Colon (tissue), 2 donors: ENCODE measurements around the gene CERS6.

Experiments
- FAIRE-seq: peaks from 2 replicates; lab custom pipeline; 2012; peaks lifted over from hg19 to GRCh38; lab: Jason Lieb, UNC
- donor health status: control.
- donor health status: control.

CERS6 gene

DNA sequence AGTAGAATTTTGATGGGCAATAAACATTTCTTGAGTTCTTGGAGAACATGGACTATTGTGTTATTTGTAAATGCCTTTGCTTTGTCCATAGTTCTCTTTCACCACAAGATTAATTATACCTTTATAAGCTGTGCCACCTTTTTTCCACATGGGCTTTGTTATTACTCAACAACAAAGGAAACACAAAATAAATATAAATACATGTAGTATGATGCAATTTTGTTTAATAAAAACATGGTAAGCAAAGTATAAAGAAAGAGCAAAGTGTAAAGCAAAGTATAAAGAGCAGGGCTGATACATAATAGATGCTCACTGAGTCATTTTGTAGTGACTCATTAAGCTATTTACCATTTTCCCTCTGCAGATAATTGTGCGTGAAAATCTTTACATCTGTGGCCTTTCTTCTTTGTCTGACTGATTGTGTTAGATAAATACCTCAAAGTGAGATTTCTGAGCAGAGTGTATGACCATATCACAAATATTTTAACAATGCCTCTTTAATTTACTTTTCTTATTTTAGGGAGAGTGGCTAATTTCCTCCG, 80.9 kb downstream of the CERS6 start:
- no peak for FAIRE-seq

DNA sequence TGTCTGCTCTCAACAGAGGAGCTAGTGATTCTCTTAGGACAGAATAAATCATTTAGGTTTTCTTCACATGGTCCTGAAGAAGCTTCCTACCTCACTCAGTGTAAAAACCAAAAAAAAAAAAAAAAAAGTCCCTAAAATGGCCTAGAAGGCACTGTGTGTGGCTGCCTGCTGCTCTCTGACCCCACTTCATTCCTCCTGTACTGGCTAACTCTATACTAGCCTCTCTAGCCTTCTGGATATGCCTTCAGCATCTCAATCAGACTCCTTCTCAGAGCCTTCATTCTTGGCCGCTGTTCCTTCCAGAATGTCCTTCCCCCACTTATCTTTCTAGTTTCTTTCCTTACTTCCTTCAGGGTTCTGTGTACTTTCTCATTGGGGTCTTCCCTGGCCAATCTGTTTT, 82.1 kb downstream of the CERS6 start:
- FAIRE-seq, result no peak

DNA sequence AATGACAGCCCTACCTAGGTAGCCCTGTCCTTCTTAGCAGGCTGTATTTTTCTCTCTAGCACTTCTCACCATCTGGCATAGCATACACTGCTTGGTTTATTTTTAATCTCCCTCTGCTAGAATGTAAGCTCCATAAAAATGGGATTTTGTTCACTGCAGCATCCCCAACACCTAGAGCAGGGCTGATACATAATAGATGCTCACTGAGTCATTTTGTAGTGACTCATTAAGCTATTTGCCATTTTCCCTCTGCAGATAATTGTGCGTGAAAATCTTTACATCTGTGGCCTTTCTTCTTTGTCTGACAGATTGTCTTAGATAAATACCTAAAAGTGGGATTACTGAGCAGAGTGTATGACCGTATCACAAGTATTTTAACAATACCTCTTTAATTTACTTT, 82.5 kb downstream of the CERS6 start:
- FAIRE-seq, result no peak

DNA sequence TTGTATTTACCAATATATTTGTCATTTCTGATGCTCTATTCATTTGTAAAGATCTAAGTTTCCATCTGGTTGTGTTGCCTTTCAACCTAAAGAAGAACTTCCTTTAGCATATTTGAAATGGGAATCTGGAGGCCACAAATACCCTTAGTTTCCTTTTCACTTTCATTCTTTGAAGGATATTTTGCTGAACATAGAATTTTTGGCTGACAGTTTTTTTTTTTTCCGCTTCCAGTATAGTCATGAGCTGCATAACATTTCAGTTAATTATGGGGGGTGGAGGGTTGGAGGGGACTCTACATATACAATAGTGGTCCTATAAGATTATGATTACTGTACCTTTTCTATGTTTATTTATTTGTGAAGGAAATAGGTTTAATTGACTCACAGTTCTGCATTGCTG, 83.9 kb downstream of the CERS6 start:
- FAIRE-seq, result no peak

DNA sequence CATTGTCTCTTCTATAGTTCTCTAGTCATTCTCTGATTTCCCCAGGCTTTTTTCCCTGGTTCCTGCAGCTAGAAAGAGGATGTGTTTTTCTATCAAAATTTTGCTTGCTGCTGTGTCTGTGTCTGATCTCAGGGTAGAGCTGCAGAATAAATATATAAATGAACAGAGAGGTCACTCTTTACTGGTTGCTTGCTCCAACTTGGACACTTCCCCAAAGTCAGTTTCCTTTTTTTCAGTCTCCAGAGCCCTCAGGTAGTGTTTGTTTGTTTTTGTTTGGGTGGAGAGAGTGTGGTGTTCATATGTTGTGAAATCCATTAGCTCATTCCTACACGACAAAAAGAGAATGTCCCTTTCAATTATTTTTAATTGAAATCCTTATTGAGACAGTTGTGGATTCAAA, 85.8 kb downstream of the CERS6 start:
- FAIRE-seq, result no peak

DNA sequence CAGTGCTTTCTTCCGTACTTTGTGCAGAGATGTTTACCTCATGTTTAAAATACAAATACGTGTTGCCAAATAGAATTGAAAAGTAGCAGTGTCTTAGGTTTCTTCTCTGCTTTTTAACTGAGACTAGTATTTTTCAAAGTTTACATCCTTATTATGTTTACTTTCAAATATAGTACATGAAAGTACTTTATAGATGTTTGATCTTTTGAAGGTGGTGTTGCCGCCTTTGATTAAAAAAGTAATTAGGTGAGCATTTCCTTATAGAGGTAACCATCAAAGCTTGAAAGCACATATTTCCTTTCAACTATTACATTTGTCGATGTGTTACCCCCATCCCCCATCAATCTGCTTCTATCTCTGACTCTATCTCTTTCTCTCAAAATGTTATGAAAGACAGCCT, 87.0 kb downstream of the CERS6 start:
- no peak for FAIRE-seq

DNA sequence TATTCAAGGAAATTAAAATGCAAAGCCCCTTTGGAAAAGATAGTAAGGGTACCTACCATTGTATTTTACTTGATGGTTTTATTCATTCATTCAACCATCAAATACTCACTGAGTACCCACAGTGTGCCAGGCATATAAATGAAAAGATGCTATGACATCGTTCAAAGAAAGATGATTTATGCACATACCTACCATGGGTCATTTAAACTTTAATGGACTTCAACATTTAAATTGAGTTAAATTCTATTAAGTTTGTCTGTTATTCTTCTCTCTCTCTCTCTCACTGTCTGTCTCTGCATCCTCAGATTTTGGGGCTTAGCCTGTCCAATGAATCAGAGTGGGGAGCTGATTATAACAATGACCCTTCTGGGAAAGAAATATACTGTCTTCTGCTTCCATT, 87.9 kb downstream of the CERS6 start:
- FAIRE-seq, result no peak

DNA sequence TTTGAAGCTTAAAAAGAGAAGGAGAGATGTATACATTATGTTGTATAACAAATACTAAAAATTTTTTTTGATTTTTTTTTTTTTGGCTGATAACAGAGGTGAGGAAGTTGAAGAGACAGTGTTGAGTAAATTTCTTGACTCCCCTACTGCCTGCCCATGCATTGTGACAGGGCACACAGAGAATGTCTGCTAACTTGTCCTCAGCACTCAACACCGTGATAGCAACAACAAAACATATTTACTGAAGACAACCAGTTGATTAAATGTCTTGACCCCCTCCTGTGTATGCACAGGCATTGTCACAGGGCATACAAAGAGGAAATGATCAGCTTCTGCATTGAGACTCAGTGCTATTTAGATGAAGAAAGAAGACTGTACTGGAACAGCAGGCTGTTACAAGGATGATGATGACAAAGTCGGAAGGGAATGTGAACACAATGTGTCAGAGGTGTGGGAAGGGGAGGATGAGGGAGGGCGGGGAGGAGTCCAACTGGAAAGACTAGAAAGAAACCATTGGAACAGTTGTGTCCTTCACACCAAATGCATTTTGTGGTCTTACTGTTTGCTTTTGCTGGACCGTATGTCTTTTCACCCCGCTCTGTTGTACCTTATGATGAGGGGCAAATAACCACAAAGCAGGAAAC, 89.5 kb downstream of the CERS6 start:
- no peak for FAIRE-seq

DNA sequence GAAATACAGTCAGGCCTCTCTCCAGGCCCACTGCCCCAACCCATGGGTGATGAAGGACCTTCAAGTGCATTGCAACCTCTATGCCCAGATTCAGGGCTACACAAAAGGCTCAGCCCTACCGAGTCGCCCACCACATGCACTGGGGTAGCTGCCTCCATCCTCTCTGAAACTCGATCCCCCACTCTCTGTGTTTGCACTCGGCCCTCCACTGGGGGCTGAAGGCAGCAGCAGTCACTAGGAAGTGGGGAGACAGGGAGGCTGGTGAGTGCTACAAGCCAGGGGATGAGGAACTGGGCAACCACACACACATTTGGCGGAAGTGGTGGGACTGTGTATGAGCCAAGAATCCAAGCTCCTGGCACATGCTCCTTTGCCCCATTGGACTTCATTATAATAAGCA, 94.6 kb downstream of the CERS6 start:
- FAIRE-seq, result no peak

DNA sequence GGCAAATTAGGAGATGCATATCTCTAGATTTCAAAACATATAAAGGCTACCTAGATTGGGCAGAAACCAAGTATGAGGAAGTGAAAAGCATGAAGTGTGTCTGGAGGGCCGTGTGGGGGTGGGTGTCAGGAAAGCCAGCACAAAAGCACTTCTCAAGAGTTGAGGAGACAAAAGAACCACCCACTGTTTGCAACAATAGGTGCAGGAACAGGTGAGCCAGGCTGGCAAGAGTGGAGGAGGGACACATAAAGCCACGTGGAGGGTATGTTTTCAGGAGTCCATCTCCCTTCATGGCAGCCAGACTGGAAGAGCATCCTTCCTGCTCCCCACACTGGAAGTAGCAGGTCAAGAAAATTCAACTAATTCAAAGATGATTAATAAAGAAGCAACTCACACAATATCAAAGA, 96.4 kb downstream of the CERS6 start:
- FAIRE-seq, result no peak

DNA sequence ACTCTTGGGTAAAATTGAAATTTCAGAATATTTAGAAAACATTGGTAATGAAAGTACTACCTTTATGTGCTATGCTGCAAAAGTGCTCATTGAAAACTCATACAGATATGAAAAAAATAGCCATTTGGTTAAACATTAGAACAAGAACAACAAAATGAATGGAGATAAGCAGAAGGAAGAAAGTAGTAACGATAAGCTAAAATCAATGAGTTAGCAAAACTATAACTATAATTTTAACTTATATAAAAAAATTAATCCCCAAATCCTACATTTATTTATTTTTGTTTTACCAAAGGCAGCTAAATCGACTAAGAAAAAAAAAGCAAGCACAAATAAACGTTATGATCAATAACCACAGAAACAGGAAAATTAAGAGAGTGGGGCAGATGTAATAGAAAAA, 99.2 kb downstream of the CERS6 start:
- FAIRE-seq, result peak; percentile 36

DNA sequence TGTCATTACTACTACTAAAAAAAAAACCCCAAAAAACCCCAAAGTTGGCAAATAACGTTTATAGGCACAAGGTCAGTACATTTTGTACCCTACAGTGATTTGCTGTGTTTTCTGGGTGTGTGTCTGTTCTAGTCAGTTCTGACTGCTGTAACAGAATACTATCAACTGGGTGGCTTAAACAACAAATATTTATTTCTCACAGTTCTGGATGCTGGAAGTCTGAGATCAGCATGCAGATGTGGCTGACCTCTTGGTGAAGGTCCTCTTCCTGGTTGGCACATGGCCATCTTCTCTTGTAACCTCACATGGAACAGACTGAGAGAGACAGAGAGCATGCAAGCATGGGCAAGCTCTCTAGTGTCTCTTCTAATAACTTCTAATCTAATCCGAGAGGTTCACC, 103.1 kb downstream of the CERS6 start:
- no peak for FAIRE-seq

DNA sequence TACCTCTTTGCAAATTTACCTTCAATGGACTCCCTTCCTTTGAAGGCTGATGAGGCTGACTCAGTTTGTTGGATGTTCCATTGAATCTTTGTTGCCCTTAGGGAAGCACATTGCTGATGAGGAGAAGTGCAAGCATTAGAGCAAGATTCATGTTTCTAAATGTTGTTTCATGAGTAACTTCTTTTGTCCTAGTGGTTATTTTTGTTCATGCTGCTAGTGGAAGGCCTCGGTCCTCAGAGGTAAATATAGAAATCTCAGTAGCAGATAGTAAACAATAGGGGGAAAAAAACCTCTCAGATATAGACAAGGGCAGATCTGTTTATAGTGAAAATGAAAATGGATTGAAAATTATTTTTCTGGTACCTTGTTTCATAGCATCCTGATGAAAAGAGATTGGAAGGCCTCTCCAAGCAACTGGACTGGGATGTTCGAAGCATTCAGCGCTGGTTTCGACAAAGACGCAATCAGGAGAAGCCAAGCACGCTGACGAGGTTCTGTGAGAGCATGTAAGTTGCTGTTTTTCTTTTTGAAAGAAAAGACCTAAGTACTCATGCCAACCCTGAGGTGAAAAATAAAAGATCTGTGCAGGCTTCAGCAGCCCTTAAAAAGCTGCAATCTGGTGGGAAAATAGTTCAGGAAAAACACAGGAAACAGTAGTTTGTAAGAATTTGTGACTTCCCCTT, 104.9 kb downstream of the CERS6 start:
- FAIRE-seq, result no peak

DNA sequence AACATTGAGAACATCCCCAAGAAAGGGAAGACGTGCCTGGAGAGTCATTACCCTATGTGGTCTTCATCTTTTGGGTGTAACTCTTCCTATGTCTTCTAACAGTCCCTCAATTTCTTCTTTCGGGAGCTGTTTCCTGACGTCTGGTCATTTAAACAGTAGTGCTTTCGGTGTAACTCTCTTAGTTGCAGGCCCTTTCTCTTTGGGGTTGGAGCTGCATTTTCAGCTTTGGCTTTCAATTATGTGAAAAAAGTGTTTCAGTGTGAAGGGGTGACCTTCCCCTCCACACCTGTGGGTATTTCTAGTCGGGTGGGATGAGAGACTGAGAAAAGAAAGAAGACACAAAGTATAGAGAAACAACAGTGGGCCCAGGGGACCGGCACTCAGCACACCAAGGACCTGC, 105.9 kb downstream of the CERS6 start:
- FAIRE-seq, result no peak

DNA sequence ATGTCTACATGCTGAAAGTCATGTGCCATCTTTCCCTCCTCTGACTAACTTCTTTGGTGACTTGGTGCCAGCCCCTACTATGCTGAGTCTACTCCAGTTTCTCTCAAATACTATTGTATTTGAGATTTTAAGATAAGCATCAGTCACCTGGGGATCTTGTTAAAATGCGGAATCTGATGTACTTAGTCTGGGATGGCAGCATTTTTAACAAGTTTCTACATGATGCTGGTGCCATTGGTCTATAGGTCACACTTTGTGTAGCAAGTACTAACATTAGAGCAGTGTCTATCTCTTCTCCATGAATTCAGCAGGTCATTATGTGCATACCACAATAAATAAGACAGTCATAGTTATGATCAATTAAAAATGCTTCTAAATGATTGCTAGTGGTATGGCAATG, 106.9 kb downstream of the CERS6 start:
- FAIRE-seq, result no peak

DNA sequence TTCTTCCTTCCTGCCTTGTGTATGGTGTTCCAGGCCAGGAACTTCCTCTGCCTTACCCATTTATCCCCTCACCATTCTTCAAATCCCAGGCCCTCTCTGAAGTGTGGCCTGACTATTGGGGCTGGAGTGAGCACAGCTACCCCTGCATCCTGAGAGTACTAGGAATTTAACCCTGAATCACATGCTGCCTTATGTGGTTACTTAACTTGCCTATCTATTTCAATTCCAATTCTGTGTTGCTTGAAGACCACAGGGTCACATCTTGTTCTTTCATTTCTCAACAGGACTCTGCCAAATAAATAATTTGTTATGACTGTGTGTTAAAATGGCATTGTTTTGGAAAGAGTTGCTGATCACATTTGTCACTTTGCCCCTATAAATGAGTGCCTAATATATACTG, 108.6 kb downstream of the CERS6 start:
- no peak for FAIRE-seq

DNA sequence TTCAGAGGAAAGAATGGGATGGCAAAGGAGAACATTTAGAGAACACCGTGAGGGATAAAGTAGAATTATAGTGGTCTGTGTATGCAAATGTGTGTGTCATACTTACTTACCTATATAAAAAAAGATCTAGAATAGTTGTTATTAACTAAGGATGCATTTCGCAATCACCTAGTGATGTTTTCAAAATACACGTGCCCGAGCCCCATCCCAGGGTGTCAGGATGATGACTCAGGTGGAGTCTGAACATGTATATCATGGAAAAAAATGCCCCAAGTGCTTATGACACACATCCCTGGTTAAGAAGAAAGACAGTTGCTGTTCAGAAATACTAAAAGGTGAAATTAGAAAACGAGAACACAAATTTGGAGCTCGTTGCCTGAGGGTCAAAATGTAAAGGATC, 109.0 kb downstream of the CERS6 start:
- FAIRE-seq, result no peak

DNA sequence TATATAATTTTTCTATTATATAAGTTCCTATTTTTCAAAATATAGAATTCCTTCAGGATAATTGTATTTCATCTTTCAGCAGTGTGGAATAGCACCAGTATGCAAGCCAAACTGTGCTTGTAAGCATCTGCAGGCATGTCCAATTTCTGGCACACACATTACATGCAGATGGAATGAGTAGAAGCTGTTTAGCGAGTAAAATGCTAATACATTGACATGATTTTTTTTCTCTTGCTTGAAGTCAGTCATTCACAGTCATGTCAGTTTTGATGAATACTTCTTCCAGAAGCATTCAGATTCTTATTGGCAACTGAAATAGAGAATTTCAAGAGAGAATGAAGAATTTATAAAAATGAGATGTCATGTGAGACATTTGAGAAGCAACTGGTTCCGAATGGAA, 109.4 kb downstream of the CERS6 start:
- no peak for FAIRE-seq

DNA sequence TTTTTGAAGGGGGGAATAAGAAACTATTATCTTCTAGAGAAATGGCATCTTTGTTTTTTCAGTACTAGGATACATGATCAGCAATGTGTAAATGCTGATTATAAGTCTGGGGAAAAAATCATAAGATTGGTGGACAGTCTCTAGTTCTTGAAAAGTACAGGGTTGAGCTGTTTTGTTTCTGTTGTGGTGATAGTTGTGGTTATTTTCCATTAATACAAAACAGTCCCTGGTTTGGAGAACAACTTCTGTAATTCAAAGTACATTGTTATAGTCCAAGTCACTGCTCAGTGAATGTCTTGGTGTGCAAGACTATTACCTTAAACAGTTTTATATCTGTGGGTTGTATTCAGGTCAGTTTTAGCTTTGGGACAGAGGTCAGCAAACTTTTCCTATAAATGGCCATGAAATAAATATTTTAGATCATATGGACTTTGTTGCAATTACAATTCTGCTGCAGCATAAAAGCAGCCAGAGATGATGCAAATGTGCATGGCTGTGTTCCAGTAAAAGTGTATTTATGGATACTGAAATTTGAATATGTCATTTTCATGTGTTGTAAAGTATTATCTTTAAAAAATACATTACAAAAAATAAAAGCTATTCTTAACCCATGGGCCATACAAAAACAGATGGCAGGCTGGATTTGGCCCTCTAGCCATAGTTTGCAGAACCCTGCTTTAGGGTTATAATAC, 111.0 kb downstream of the CERS6 start:
- no peak for FAIRE-seq

DNA sequence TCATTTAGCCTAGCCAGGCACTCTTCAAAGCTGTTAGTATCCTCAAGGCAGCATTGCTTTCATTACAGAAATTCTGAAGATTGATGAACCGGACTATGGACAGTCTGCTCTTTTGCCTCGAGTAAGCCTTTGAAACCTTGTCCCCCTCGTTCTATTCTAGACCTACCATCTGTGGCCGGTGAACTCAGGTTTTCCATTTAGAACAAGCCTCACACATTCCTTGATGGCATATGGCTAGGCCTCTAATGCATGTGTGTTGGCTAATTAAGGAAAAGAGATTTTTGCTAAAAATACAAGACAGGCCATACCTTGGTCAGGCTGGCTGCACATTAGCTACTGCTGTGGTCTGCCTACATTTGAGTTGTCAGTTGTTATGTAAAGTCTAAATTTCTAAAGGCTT, 111.8 kb downstream of the CERS6 start:
- FAIRE-seq, result no peak

DNA sequence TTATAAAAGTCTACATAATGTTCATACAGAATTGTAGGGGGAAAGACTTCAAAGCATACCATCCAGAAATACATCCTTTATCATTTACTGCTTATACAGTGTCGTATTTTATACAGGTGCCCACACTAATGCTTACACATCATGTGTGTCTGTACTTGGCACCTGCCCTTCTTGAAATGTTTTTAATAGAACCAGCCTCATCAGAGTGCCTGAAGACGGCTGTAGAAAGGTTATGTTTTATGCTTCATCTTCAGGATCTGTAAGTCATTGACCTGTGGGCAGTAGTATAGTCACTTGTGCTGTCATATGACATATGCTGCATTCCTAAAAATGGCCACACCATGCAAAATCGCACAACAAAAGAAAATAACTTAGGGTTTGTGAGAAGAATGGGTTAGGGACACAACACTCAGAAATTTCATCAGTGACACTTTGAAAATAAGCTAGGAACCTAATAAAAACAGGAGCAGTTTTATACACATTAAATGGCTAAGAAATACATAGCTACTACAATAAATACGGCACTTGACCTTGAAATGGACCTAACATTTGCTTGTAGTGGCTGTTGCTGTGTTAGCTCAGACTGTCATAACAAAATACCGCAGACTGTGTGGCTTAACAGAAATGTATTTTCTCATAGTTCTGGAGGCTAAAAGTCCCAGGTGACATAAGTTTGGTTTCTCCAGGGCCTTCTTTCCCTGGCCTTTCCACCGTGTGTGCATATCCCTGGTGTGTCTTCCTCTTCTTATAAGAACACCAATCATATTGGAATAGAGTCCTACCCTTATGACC, 112.6 kb downstream of the CERS6 start:
- no peak for FAIRE-seq

DNA sequence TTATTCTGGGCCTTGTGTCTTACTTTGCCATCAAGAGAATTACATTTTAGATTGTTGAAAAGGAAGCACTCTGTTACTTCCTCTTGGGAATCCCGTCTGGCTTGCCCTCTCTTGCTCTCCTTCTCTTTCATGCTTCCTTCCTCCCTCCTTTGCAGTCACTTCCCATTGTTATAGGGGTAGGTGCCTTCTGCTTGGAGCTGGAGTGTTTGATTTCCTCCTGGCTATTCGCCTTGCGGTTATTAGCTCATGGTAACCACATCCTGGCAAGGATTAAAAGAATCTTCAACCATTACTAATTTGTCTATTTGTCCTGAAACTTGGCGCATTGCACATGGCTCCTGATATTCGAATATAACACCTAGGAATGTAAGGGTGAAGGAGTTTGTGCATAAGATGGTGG, 115.0 kb downstream of the CERS6 start:
- FAIRE-seq, result no peak
